ENCODE results near the gene RIPK4. TPM values are rescaled to one million over a fixed set of nuclear protein-coding genes. Genes with fewer than 3 reads are reported as not detected.
"Not testable (repeated sequence)": the region's sequence is repeated elsewhere in the genome, so short reads cannot be mapped to it uniquely, and the experiment has no call there.

The RIPK4 gene
- polyA plus RNA-seq, 4 donors: 1.1 to 19.3 (median 16.1) TPM

DNA sequence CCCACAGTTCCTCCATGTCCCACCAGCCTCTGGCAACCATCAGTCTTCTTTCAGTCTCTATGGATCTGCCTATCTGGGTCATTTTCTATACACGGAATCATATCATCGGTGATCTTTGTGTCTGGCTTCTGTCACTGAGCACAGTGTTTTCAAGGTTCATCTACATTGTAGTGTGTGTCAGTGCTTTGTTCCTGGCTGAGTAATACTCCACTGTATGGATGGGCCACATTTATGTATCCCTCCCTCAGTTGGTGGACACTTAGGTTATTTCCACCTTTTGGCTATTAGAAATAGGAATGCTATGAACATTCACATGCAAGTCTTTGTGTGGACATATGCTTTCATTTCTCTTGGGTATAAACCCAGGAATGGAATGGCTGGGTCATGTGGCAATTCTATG lies 46.6 kb downstream of the RIPK4 start:
- no peak for DNase-seq (ENCODE audit: low read depth in 4 of 4, low spot score in 3 of 4)

DNA sequence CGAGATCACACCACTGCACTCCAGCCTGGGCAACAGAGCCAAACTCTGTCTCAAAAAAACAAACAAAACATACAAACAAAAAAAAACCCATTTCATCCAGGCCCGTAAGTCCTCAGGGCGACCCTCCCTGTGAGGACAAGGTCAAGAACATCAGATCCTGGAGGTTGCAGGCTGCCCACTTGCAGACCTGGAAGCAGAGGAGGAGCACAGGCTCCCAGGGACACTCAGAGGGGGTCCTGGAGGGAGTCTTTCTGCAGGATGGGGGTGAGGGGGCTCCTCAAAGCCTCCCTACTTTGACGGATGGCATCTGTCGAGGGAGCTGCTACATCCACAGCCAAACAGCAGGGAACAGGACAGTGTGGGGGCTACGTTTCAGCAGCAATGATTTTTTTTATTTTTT lies 47.2 kb downstream of the RIPK4 start:
- DNase-seq (ENCODE audit: low read depth in 4 of 4, low spot score in 3 of 4): no peak

DNA sequence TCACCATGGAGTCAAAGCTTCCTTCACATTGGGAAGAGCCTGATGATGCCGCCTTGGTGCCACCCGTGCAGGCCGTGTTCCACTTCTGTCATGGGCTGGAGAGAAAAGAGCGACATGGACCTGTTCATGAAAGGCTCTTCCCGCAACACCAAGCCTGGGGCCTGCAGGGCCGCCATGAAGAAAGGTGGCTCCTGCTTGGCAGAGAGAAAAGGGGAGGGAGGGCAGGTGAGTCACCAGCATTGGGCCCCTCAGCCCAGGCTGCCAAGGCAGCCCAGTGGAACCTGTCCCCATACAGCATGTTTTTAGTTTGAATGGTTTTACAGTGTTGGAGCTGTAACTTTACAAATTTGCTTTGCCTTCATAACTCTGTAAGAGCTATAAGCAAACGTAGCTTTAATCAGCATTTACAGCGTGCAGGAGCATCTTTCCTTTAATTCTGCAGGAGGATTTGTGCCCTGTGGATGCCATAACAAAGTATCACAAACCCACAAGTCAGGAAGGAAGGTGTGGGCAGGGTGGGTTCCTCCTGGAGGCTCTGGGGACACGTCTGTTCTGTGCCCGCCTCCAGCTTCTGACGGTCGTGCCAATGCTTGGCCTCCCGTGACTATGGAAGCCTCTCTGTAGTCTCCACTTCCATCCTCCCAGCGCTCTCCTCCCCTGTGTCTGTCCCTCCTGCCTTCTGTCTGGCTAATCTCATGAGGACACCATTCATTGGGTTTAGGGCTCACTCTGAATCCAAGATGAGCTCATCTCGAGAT lies 49.1 kb downstream of the RIPK4 start:
- no peak for DNase-seq (ENCODE audit: low read depth in 4 of 4, low spot score in 3 of 4)

DNA sequence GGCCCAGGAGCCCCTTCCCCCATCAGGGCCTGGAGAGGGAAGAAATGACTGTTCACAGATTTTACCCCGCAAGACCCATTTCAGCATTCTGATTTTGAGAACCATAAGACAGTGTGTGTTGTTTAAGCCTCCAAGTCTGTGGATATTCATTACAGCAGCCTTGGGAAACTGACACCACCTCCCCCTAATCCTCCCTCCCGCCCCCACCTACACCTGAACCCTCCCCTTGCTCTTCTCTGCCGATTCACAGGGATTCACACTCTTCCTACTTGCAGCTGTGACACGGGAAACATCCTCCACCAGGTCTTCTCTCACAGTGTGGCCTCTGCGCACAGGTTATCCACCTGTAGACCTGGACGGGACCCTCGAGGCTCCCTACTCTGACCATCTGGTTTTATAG lies 50.1 kb downstream of the RIPK4 start:
- no peak for DNase-seq (ENCODE audit: low read depth in 4 of 4, low spot score in 3 of 4)

GRCh38 chr21:41715649-41716281 lies 51.1 kb downstream of the RIPK4 start:
- DNase-seq (ENCODE audit: low read depth in 4 of 4, low spot score in 3 of 4): no peak

DNA sequence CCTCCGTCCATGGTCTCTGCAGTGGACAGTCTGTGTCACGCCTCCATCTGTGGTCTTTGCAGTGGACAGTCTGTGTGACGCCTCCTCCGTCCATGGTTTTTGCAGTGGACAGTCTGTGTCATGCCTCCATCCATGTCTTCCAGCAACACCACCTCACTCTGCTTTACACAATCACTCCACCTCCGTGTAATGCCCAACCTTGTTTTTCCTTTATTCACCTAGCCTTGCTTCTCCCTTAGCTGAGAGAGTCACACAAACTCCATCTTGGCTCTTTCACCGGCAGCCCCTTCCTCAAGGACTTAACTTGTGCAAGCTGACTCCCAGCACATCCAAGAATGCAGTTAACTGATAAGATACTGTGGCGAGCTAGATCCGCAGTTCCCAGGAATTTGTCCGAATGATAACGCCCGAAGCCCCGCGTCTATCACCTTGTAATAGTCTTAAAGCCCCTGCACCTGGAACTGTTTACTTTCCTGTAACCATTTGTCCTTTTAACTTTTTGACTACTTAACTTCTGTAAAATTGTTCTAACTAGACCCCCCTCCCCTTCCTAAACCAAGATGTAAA lies 52.5 kb downstream of the RIPK4 start:
- DNase-seq (ENCODE audit: low read depth in 4 of 4, low spot score in 3 of 4): not testable (repeated sequence)

DNA sequence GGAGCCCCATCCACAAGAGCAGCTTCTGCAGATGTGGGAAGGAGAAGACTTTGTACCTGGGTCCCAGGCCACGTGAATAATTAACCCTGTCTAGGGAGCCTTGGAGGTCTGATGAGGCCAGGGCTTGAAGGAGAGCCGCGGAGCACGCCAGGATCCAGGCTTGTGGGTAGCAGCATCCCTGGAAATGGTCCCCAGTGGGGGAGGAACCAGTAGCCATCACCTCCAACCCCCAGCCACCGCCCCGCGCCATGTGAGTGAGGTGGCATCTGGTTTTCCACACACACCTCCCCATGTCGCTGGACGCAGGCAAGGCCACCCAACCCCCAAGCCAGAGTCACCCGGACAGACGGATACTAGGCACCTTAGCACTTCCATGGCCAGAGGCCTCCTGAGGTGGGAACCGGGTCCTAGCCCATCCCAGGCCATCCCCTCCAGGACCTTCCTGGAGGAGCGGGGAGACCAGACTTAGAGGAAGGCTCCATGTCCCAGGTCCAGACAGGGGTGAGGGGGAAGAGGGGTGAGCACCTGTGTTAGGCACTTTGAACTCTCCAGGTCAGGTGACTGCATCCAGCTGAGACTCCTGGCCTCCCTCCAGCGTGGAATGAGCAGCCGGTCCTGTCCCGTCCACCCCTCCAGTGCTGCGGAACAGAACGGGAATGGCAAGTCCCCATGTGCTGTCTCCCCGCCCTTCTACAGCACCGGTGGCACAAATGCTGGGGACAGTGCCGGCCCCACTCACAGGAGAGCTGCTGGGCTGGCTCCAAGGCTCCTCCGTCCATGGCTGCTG lies 53.2 kb downstream of the RIPK4 start:
- no peak for DNase-seq (ENCODE audit: low read depth in 4 of 4, low spot score in 3 of 4)

DNA sequence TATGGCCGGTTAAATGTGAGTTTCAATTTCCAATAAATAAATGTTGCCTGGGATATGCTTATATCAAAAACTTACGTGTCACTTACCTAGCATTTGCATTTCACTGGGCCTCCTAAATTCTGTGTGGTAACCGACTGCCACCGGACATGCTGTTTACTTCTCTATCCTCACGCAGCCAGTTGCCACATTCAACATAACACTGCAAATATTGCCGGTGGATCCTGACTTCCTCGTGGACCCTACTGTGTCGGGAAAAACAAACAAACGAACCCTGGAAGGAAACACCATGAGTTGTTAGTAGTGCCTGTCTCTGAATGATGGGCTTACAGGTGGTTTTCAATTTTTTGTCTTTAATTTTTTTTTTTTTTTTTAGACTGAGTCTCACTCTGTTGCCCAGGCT lies 54.1 kb downstream of the RIPK4 start:
- no peak for DNase-seq (ENCODE audit: low read depth in 4 of 4, low spot score in 3 of 4)

DNA sequence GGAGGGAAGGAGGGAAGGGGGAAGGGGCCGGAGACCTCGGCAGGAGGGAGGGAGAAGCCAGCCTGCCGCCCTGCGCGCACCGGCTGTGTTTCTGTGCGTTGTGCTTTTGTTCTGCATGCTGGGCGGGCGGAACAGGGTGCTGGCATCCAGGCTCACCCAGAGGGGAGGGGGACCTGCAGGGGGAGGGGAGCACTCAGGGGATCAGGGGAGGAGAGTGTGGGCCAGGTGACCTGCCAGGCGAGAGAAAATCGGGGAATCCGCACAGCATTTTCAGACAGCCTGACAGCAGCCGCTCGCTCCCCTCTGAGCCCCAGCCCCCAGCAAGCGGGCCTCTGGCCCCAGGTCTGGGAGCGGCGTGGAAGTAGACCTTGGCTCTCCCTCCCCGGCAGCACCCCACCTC lies 54.7 kb downstream of the RIPK4 start:
- DNase-seq (ENCODE audit: low read depth in 4 of 4, low spot score in 3 of 4): no peak

GRCh38 chr21:41711416-41712007 lies 55.3 kb downstream of the RIPK4 start:
- no peak for DNase-seq (ENCODE audit: low read depth in 4 of 4, low spot score in 3 of 4)

DNA sequence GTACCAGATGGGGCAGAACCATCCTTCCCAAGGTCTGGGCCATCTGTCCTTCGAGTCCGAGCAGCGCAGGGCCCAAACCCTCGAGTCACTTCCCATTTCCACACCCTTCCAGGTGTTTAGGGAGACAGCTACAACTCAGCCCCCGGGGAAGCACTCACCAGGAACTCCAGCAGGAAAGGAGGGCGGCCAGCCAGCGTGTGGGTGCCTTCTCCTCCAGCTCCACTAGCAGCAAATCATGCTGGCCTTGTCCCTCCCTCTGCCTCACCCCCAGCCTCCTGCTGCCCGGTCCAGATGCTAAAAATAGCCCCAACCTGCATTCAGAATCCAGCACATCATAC lies 56.1 kb downstream of the RIPK4 start:
- DNase-seq (ENCODE audit: low read depth in 4 of 4, low spot score in 3 of 4): no peak

GRCh38 chr21:41709965-41710822 lies 56.7 kb downstream of the RIPK4 start:
- no peak for DNase-seq (ENCODE audit: low read depth in 4 of 4, low spot score in 3 of 4)

GRCh38 chr21:41709166-41709565 lies 57.7 kb downstream of the RIPK4 start:
- DNase-seq (ENCODE audit: low read depth in 4 of 4, low spot score in 3 of 4): no peak

GRCh38 chr21:41707960-41708330 lies 58.9 kb downstream of the RIPK4 start:
- DNase-seq (ENCODE audit: low read depth in 4 of 4, low spot score in 3 of 4): no peak

DNA sequence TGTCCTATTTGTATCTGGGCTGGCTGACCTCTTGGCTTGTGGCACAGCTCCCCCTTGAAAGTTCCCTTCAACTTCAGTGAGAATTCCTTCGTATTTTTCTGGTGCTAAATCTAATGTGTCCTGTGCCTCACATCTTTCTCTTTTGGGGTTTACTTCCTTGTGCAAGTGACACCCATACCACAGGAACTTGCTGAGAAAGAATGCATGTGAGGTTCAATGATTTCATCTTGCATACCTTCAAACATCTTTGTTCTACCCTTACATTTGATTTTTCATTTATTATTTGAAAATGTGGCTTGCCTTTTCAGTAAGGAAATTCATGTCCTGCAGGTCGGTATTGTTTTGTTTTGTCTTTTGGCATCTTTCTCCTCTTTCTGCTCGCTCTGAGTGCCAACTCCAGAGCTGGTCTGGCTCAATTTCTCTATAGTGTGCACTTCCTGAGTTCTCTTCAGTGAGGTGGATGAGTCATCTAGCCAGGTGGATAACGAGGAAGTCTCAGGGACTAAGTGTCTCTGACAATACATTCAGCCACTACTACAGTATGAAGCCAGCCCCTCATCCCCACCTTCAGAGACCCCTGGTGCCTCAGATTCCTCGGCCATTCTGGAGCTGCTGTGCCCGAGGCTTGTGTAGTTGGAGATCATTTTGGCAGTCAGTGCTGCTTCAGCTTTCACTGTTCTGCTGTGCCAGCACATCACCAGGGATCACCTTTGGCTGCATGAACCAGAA lies 59.5 kb downstream of the RIPK4 start:
- no peak for DNase-seq (ENCODE audit: low read depth in 4 of 4, low spot score in 3 of 4)

DNA sequence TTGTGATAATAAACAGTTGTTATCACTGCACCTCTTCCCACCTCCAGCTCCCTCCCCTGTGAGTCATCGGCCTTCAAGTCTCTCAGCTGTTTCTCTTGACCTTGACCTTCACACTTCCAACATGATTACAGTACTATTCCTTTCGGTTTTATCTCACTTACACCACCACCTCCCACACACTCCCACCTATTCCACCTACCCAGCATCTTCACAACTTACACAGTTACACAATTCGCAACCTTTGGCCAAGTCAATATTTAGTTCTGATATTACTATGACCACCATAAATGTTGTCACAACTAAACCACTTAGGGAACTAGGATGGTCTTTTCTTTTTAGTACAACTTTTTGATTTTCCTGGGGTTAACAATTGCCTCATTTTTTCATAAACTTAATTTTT lies 60.2 kb downstream of the RIPK4 start:
- no peak for DNase-seq (ENCODE audit: low read depth in 4 of 4, low spot score in 3 of 4)

DNA sequence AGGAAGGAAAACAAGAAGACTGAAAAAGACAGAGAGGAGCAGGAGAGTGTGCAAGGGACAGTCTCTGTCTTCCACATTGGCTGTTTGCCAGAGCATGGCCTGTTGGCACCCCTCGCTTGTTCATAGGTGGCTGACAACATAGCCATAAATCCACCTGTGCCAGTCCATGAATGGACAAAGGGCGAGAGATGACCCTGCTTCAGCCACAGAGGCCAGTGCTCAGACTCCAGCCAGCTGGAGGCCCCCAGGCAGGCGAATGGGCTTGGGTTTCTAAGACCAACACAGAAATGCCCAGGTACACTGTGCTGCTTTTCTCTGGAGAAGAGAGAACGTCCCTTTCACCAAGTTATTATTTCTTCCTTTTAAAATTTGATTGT lies 60.6 kb downstream of the RIPK4 start:
- no peak for DNase-seq (ENCODE audit: low read depth in 4 of 4, low spot score in 3 of 4)

GRCh38 chr21:41705546-41706262 lies 61.1 kb downstream of the RIPK4 start:
- no peak for DNase-seq (ENCODE audit: low read depth in 4 of 4, low spot score in 3 of 4)
